ENCODE measurements around the gene LDLRAD4. TPM values are rescaled to one million over a fixed set of nuclear protein-coding genes. Genes with fewer than 3 reads are reported as not detected.
A peak's percentile ranks its signal among the peaks of the same experiment; 100 is the strongest.

The LDLRAD4 gene
- total and polyA plus RNA-seq, 8 donors, result 14.1 to 26.6 (median 18.8) TPM

DNA sequence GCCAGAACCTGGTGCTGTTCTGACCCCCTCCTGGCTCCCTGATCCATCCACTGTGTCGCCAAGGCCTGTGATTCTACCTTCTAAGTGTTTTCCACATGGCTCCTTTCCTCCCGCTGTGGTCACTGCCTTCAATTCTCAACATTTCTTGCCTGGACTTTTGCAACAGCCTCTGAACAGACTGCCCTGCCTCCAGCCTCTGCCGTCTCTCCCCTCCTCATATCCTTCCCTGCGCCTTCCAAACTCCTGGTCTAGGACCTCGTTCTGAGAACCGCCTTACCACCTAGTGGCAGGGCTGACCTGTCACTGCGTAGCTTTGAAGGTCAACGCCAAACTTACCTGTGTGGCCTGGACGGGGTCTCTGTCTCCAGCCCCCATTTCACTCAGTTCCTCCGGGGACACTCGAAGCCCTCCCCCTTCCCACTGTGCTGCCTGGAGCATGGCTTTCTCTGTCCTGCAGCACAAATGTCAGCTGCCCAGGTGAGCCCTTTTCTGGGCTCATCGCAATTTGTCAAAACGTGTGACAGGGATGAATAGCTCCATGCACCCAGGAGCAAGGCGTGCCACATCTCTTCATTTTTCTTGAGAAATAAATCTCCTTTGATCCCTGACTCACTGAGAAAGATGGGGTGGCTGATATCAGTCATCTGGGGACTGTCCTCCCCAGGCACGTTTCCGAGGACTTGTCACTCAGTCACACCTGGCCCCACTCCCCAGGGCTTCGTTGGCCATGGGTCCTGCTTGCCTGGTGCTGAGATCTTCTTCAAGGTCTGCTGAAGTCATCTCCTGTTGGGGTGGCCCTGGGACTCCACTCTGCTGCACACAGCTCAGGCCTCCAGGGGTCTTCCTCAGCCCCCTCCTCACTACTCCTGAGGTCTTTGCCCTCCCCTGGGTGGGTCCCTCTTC, 46.7 kb downstream of the LDLRAD4 start:
- H3K9me3 ChIP-seq, result no peaks in the 10 kb centered on the region
- no peak overlapping the region for H3K27ac ChIP-seq
- no peak overlapping the region for H3K4me3 ChIP-seq
- intact Hi-C loops (cut with DNase I), result no loop called here
- no peak for DNase-seq
- no peaks in the 10 kb centered on the region for H3K27me3 ChIP-seq
- peaks cover 12 to 34% of the 10 kb centered on the region in 2 donors for H3K4me1 ChIP-seq
- no peak for ATAC-seq
- TF ChIP-seq, protein P1, sequence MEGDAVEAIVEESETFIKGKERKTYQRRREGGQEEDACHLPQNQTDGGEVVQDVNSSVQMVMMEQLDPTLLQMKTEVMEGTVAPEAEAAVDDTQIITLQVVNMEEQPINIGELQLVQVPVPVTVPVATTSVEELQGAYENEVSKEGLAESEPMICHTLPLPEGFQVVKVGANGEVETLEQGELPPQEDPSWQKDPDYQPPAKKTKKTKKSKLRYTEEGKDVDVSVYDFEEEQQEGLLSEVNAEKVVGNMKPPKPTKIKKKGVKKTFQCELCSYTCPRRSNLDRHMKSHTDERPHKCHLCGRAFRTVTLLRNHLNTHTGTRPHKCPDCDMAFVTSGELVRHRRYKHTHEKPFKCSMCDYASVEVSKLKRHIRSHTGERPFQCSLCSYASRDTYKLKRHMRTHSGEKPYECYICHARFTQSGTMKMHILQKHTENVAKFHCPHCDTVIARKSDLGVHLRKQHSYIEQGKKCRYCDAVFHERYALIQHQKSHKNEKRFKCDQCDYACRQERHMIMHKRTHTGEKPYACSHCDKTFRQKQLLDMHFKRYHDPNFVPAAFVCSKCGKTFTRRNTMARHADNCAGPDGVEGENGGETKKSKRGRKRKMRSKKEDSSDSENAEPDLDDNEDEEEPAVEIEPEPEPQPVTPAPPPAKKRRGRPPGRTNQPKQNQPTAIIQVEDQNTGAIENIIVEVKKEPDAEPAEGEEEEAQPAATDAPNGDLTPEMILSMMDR (IDR thresholded peaks at IDR 0.05), result no peak
- no peaks in the 10 kb centered on the region for H3K36me3 ChIP-seq

DNA sequence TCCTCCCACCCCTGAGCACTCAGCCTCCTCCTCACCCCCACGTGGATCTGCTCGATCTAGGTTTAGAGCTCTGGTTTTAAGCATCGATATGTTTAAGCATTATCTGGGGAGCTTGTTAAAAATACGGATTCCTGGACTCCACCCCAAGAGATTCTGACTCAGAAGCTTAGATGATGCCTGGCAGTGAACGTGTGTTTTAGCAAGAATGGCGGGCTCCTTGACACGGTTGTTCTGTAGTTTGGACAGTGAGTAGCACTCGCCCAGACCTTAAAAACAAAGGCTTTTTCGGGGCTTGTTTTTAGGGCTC, 47.3 kb downstream of the LDLRAD4 start:
- Histone ChIP-seq H3K4me1 (peaks cover 12 to 28% of the 10 kb centered on the region in 2 donors), H3K36me3 (no peaks in the 10 kb centered on the region), H3K27ac (no peak overlapping the region), H3K4me3 (no peak overlapping the region), H3K9me3 (no peaks in the 10 kb centered on the region), H3K27me3 (no peaks in the 10 kb centered on the region)
- ATAC-seq, result no peak
- intact Hi-C loops (cut with DNase I), result no loop called here
- no peak for DNase-seq
- TF ChIP-seq, protein P1 (IDR thresholded peaks at IDR 0.05), result no peak

DNA sequence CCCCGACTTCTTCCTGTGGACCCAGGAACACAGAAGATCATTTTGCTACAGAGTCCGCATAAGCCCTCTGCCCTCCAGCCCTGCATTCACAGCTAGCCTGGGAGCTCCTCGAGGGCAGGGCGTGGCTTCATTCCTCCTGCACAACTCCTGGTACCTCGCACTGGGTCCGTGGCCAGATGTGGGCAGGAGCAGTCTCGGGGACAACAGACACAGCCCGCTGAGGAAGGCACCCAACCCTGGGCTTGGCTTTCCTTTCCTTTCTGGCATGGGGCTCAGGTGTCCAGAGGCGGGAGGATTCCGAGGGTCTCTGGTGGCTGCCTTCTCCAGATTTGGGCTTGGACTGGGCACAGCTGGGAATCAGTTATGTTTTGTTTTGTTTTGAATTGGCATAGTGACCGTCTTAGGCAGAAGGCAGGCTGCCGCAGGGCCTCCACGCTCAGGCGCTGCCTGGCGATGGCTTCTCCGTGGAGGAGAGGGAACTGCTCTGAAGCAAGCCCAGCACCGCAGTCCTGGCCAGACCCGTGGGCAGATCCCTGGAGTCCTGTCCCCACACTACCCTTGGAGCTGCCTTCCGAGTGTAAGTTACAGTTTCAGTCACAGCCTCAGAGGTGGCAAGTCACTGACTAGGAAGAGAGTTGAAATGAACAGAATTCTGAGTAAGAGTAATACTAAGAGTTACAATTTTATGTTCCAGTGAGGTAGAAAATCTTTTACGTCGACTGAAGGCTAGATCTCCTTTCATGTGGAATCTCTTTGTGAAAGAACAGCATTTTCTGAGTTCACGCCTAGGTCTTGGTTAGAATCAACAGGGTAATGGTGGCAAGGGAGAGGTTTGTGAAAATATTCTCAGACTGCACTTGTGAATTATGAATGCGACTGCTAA, 47.9 kb downstream of the LDLRAD4 start:
- H3K36me3 ChIP-seq, result no peaks in the 10 kb centered on the region
- peak in 1 of 4 donors; percentile 30 for DNase-seq
- no peaks in the 10 kb centered on the region for H3K9me3 ChIP-seq
- TF ChIP-seq, protein P1 (IDR thresholded peaks at IDR 0.05), result no peak
- H3K4me3 ChIP-seq, result no peak overlapping the region
- no peak overlapping the region for H3K27ac ChIP-seq
- H3K4me1 ChIP-seq, result peaks cover 12 to 22% of the 10 kb centered on the region in 2 donors
- no peak for ATAC-seq
- intact Hi-C loops (cut with DNase I), result no loop called here
- H3K27me3 ChIP-seq, result no peaks in the 10 kb centered on the region

DNA sequence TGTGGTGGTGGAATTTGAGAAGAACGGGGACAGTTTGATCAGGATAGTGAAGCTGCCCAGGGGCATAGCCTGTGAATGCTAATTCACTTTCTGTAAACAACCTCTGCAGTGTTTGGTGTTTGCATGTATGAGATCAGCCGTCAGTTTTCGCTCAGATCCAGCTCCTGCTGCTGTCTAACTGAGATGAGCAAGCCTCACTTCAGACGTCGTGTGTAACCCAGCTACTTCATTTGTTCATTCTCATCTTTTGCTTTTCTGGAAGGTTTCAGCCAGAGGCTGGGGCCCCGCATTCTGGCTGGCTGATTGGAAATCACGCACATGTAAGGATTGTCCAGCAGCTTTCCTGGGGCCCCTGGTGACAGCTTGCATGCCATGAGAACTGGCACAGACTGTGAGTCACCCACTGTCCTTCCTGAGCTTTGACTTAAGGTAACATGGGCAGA, 48.9 kb downstream of the LDLRAD4 start:
- Histone ChIP-seq H3K9me3 (no peaks in the 10 kb centered on the region), H3K27ac (no peak overlapping the region), H3K4me3 (no peak overlapping the region), H3K36me3 (no peaks in the 10 kb centered on the region), H3K4me1 (peaks cover 12 to 18% of the 10 kb centered on the region in 2 donors), H3K27me3 (no peaks in the 10 kb centered on the region)
- ATAC-seq, result no peak
- TF ChIP-seq, protein P1 (IDR thresholded peaks at IDR 0.05), result no peak
- intact Hi-C loops (cut with DNase I), result no loop called here
- DNase-seq, result no peak
